ENCODE measurements around the gene ACTN2. TPM values are rescaled to one million over a fixed set of nuclear protein-coding genes. Genes with fewer than 3 reads are reported as not detected.

The ACTN2 gene
- total RNA-seq, 4 donors from 2014 or later, result 0.21 to 1.1 (median 0.65) TPM

DNA sequence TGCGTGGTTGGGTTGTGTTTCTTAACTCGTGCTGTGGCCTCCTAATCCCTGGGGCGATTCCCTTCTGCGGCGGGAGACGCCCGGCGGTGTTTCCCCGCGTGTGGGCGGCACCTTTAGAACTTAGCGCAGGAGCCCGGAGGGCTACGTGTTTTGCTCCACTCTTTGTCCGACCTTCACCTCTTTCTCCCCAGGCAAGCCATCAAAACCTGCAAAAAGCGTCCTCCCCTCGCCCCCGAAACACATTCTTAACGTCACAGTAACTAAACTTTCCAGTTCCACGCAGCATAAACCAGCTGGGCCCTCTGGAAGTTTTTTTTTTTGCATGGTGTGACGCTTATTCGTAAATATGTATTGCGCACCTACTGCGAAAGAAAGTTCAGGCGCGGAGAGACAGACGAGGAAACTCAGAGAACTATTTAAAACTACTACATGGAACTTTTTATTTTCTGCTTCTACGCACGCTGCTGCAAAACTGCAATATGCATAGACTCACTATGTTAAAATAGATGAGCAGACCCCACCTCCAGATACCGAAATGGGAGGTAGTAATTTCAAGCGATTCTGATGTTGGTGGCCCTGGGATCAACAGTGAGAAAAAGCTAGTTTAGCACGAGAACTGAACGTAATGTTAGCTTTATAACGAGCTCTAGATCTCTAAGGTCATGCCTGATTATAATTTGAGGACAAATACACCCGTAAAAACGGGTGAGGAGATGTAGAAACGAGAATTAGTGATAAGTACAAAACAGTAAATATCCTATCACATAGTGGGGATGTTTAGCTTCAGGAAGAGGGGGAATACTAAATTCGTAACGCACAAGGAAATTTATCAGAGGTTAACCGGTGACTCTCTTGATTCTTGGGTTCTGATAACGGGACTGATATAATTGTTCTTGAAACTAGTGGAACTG lies 109.7 kb downstream of the ACTN2 start:
- Histone ChIP-seq H3K36me3 (no peaks in the 10 kb centered on the region), H3K4me1 (peaks cover 0 to 37% (median 13%) of the 10 kb centered on the region in 4 donors), H3K9me3 (no peaks in the 10 kb centered on the region), H3K4me3 (peak overlapping the region; percentile 66 to 95 (median 83)), H3K27ac (peak overlapping the region; percentile 63 to 92 (median 90)), H3K27me3 (no peaks in the 10 kb centered on the region)
- WGBS, 2 donors, result 2 to 3% methylated on average over 41 of the region's 41 CpGs
- peak in 1 of 2 donors; percentile 7 for DNase-seq (ENCODE audit: low spot score in 2 of 2)
- TF ChIP-seq EP300 (IDR thresholded peaks at IDR 0.05) (no peak), POLR2A (IDR thresholded peaks at IDR 0.05) (no peak)
- TF ChIP-seq, protein P1, sequence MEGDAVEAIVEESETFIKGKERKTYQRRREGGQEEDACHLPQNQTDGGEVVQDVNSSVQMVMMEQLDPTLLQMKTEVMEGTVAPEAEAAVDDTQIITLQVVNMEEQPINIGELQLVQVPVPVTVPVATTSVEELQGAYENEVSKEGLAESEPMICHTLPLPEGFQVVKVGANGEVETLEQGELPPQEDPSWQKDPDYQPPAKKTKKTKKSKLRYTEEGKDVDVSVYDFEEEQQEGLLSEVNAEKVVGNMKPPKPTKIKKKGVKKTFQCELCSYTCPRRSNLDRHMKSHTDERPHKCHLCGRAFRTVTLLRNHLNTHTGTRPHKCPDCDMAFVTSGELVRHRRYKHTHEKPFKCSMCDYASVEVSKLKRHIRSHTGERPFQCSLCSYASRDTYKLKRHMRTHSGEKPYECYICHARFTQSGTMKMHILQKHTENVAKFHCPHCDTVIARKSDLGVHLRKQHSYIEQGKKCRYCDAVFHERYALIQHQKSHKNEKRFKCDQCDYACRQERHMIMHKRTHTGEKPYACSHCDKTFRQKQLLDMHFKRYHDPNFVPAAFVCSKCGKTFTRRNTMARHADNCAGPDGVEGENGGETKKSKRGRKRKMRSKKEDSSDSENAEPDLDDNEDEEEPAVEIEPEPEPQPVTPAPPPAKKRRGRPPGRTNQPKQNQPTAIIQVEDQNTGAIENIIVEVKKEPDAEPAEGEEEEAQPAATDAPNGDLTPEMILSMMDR (IDR thresholded peaks at IDR 0.05), result no peak

DNA sequence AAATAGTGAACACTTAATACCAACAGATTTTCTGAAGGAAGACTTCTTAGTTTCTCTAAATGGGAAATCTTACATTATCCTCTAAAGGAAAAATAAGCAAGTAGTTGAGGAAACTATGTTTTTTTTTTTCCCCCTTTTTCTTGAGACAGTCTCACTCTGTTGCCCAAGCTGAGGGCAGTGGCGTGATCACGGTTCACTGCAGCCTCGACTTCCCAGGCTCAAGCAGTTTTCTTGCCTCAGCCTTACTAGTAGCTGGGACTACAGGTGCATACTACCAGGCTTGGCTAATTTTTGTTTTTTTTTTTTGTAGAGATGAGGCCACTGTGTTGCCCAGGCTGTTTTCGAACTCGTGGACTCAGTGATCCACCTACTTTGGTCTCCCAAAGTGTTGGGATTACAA lies 112.7 kb downstream of the ACTN2 start:
- H3K4me3 ChIP-seq, result no peak overlapping the region
- DNase-seq (ENCODE audit: low spot score in 2 of 2), result no peak
- no peaks in the 10 kb centered on the region for H3K27me3 ChIP-seq
- H3K4me1 ChIP-seq, result peaks cover 0 to 57% (median 13%) of the 10 kb centered on the region in 4 donors
- TF ChIP-seq, protein P1 (IDR thresholded peaks at IDR 0.05), result no peak
- TF ChIP-seq EP300 (IDR thresholded peaks at IDR 0.05) (no peak), POLR2A (IDR thresholded peaks at IDR 0.05) (no peak)
- WGBS, 2 donors, result 95 to 96% methylated on average over 5 of the region's 5 CpGs
- peaks cover 0 to 4% (median 0%) of the 10 kb centered on the region in 3 donors for H3K36me3 ChIP-seq
- no peaks in the 10 kb centered on the region for H3K9me3 ChIP-seq
- H3K27ac ChIP-seq, result no peak overlapping the region

DNA sequence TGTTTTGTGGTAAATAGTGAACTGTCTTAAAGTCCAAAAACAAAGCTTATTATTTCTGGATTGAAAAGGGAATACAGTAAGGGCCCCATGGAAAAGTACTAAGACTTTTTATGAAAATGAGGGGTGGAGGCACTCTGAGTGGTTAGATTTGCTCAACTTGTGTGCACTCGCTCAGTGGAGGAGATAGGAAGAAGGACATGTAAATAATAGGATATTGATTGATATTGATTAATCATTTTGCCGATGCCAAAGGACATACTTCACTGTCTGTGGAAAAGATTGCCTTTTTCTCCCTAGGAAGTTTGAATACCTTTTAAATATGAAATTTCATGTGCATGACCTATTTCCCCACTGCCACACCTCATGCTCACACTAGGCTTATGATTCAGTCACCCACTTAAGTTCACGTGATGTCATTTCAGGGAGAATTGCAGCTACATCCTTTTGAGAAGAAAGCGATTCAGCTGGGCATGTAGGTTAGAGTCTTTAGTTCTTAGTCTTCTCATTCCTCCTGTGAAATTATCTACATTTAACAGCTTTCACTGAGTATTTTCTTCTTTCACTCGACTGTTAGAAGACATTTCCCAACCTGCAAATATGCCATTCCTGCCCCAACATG lies 113.8 kb downstream of the ACTN2 start:
- WGBS, 2 donors, result 84 to 90% methylated on average over 5 of the region's 5 CpGs

DNA sequence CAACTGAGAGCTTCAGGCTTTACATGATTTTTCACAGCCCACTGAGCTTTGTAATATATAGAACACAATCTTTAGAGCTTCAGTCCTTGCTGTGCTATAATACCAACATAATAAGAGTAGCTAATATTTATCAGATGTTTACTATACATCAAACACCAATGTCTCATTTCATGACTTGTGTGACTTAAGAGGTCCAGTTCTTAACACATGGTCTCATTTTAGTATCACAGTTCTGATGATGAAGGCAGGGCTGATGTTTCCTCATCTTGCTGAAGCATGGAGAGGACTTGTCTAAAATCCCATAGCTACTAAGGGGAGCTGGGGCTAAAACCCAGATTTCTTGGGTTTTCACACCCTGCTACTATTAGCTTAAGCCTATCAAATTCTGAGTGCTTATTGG lies 114.3 kb downstream of the ACTN2 start:
- TF ChIP-seq, protein P1 (IDR thresholded peaks at IDR 0.05), result no peak
- no peak for TF ChIP-seq POLR2A (IDR thresholded peaks at IDR 0.05)
- no peak for TF ChIP-seq EP300 (IDR thresholded peaks at IDR 0.05)

More for the DNA sequence above, 113.8 kb downstream of the ACTN2 start:
- TF ChIP-seq, protein P1 (IDR thresholded peaks at IDR 0.05), result no peak
- TF ChIP-seq POLR2A (IDR thresholded peaks at IDR 0.05) (no peak), EP300 (IDR thresholded peaks at IDR 0.05) (no peak)
- Histone ChIP-seq H3K9me3 (no peaks in the 10 kb centered on the region), H3K27me3 (no peaks in the 10 kb centered on the region), H3K36me3 (peaks cover 0 to 8% (median 0%) of the 10 kb centered on the region in 3 donors), H3K4me1 (peaks cover 0 to 57% (median 8%) of the 10 kb centered on the region in 4 donors), H3K4me3 (no peak overlapping the region), H3K27ac (no peak overlapping the region)
- DNase-seq (ENCODE audit: low spot score in 2 of 2), result no peak

DNA sequence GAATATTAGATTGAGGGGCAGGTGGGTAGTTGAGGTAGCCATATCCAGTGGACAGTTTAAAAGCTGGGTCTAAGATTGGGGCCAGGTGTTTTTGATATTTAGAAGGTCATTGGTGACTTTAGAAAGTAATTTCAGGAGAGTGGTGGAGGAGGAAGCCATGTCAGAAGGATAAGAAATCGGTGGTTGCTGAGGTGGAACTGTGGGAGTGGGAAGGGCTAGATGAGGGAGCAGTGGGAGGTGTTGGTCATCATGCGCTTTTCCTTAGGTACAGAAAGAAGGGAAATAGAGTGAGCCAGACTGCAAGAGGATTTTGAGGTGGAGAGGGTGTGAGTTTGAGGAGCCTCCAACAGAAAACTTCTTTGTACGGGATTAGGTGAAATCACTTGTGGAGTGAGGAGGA lies 116.0 kb downstream of the ACTN2 start:
- peaks cover 0 to 21% (median 0%) of the 10 kb centered on the region in 3 donors for H3K36me3 ChIP-seq
- TF ChIP-seq EP300 (IDR thresholded peaks at IDR 0.05) (no peak), POLR2A (IDR thresholded peaks at IDR 0.05) (no peak)
- TF ChIP-seq, protein P1 (IDR thresholded peaks at IDR 0.05), result no peak
- 67 to 84% methylated on average over 3 of the region's 3 CpGs for WGBS, 2 donors
- H3K4me3 ChIP-seq, result no peak overlapping the region
- no peaks in the 10 kb centered on the region for H3K27me3 ChIP-seq
- peaks cover 0 to 46% (median 5%) of the 10 kb centered on the region in 4 donors for H3K4me1 ChIP-seq
- H3K9me3 ChIP-seq, result no peaks in the 10 kb centered on the region
- no peak for DNase-seq (ENCODE audit: low spot score in 2 of 2)
- no peak overlapping the region for H3K27ac ChIP-seq

More for the DNA sequence above, 114.3 kb downstream of the ACTN2 start:
- Histone ChIP-seq H3K36me3 (peaks cover 0 to 13% (median 0%) of the 10 kb centered on the region in 3 donors), H3K4me3 (no peak overlapping the region), H3K27me3 (no peaks in the 10 kb centered on the region), H3K27ac (no peak overlapping the region), H3K9me3 (no peaks in the 10 kb centered on the region), H3K4me1 (peaks cover 0 to 57% (median 8%) of the 10 kb centered on the region in 4 donors)
- DNase-seq (ENCODE audit: low spot score in 2 of 2), result no peak

Data from tibial nerve (tissue), 4 donors.